ENCODE measurements around the gene CACNB3. TPM values are rescaled to one million over a fixed set of nuclear protein-coding genes. Genes with fewer than 3 reads are reported as not detected.
A peak's percentile ranks its signal among the peaks of the same experiment; 100 is the strongest.

The CACNB3 gene
- total RNA-seq, 1 experiment from 2014 or later: 7.0 TPM

DNA sequence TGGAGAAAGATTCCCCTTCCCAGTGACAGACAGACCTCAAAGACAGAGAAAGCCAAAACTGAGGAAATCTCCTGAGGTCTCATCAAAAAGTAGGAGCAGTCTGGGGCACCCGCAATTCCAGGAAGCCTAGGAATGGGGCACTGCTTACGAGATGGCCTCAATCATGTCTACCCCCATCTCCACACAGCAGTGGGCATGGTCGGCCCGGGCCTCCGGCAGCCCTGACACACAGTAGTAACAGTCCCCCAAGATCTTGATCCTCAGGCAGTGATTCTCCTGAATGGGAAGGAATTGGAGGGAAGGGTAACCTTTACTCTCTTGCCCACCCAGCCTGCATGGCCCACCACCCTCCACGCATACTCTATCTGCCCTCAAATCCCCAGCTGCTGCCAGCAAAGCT is 41.3 kb upstream of the CACNB3 start:
- peaks cover 16% of the 10 kb centered on the region for H3K36me3 Mint-ChIP-seq (ENCODE audit: insufficient read depth, unreplicated experiment)
- TF ChIP-seq, protein P1, sequence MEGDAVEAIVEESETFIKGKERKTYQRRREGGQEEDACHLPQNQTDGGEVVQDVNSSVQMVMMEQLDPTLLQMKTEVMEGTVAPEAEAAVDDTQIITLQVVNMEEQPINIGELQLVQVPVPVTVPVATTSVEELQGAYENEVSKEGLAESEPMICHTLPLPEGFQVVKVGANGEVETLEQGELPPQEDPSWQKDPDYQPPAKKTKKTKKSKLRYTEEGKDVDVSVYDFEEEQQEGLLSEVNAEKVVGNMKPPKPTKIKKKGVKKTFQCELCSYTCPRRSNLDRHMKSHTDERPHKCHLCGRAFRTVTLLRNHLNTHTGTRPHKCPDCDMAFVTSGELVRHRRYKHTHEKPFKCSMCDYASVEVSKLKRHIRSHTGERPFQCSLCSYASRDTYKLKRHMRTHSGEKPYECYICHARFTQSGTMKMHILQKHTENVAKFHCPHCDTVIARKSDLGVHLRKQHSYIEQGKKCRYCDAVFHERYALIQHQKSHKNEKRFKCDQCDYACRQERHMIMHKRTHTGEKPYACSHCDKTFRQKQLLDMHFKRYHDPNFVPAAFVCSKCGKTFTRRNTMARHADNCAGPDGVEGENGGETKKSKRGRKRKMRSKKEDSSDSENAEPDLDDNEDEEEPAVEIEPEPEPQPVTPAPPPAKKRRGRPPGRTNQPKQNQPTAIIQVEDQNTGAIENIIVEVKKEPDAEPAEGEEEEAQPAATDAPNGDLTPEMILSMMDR (IDR thresholded peaks at IDR 0.05; ENCODE audit: unreplicated experiment): no peak
- intact Hi-C loops (cut with micrococcal nuclease): no loop called here
- ChIA-PET CTCF (interaction anchor here (0.8 kb wide), 1 partner anchor 19 kb away, joined by 3 read pairs; no protein-coding TSS in a partner anchor), POLR2A (no interaction called here)
- peak overlapping the region; percentile 69 for H3K27ac Mint-ChIP-seq (ENCODE audit: low read depth, unreplicated experiment)
- H3K4me3 Mint-ChIP-seq (ENCODE audit: unreplicated experiment): no peak overlapping the region
- DNase-seq (ENCODE audit: unreplicated experiment): no peak
- no TSS peak for BruUV-seq (replicated peaks)
- no peaks in the 10 kb centered on the region for H3K27me3 Mint-ChIP-seq (ENCODE audit: insufficient read depth, unreplicated experiment)
- H3K9me3 Mint-ChIP-seq (ENCODE audit: unreplicated experiment): no peaks in the 10 kb centered on the region
- H3K4me1 Mint-ChIP-seq (ENCODE audit: insufficient read depth, unreplicated experiment): peaks cover 4% of the 10 kb centered on the region

DNA sequence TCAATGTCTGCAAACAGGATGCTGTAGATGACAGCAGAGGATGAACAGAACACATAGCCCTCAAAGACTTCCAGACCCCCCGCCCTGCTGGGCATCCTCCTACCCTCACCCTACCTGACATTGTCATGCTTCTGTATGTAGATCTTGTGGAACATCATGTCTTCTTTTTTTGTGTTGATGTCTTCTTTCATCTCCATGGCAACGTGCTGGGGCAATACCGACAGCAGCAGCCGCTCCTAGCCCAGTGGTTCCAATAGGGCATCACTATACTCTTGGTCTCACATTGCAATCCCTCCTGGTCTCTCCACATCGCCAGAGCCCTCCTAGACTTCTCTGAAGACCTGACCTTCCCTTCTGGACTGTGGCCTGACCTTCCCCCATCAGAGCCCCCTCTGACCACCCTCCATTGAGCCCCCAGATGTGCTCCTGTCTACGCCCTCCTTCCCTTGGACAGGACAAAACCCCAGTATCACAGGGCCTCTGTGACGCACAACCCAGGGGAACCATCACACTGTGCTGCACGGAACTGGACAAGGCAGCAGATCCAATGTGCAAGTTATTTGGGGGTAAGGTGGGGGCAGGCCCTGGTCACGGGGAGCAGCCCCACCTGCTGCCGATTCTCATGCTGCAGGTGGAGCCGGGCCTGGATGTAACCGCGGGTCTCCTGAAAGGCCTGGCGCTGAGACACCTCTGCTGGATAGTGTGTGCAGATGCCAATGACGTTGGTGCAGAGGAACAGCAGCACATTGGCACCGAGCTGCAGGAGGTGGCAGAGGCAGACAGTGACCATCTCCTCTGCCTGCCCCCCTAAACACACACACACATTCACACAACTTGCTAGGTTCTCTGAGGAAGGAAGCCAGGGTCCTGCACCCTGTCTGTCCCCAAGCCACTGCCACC is 40.5 kb upstream of the CACNB3 start:
- TF ChIP-seq, protein P1 (IDR thresholded peaks at IDR 0.05; ENCODE audit: unreplicated experiment): no peak

DNA sequence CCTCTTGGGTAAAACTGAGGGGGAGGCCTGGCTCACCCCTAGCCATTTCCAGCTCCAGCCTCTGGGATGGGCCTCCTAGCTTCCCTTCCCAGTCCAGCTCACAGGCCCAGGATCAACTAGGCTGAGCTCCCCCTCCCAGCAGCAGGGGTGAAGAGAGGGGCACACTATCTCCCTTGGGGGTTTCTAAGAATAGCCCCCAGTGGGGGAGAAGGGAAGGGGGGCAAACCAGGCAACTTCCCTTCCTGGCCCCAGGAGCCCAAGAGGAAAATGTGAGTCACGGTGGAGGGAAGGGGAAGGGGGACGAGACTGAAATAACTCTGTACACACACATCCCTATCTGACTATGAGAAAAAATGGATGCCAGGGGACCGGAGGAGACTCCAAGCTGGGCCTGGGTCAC is 38.4 kb upstream of the CACNB3 start:
- DNase-seq (ENCODE audit: unreplicated experiment): no peak
- no TSS peak for BruUV-seq (replicated peaks)
- Mint-ChIP-seq H3K4me3 (ENCODE audit: unreplicated experiment) (no peak overlapping the region), H3K4me1 (ENCODE audit: insufficient read depth, unreplicated experiment) (peaks cover 7% of the 10 kb centered on the region), H3K27ac (ENCODE audit: low read depth, unreplicated experiment) (no peak overlapping the region), H3K9me3 (ENCODE audit: unreplicated experiment) (no peaks in the 10 kb centered on the region), H3K27me3 (ENCODE audit: insufficient read depth, unreplicated experiment) (no peaks in the 10 kb centered on the region), H3K36me3 (ENCODE audit: insufficient read depth, unreplicated experiment) (peaks cover 18% of the 10 kb centered on the region)
- CTCF ChIA-PET: interaction anchor here (0.5 to 2.5 kb wide), 6 partner anchors 8 to 34 kb away, joined by 3 to 14 read pairs (median 4); no protein-coding TSS in a partner anchor
- TF ChIP-seq, protein P1 (IDR thresholded peaks at IDR 0.05; ENCODE audit: unreplicated experiment): no peak
- intact Hi-C loops (cut with micrococcal nuclease): no loop called here
- POLR2A ChIA-PET: interaction anchor here (0.8 kb wide), 2 partner anchors 8 to 10 kb away, joined by 3 read pairs; no protein-coding TSS in a partner anchor

More for the DNA sequence above, 40.5 kb upstream of the CACNB3 start:
- Mint-ChIP-seq H3K27me3 (ENCODE audit: insufficient read depth, unreplicated experiment) (no peaks in the 10 kb centered on the region), H3K36me3 (ENCODE audit: insufficient read depth, unreplicated experiment) (peaks cover 18% of the 10 kb centered on the region), H3K4me3 (ENCODE audit: unreplicated experiment) (no peak overlapping the region), H3K27ac (ENCODE audit: low read depth, unreplicated experiment) (peak overlapping the region; percentile 69), H3K9me3 (ENCODE audit: unreplicated experiment) (no peaks in the 10 kb centered on the region), H3K4me1 (ENCODE audit: insufficient read depth, unreplicated experiment) (peaks cover 7% of the 10 kb centered on the region)
- no peak for DNase-seq (ENCODE audit: unreplicated experiment)
- POLR2A ChIA-PET: no interaction called here
- intact Hi-C loops (cut with micrococcal nuclease): no loop called here
- CTCF ChIA-PET: interaction anchor here (0.8 kb wide), 1 partner anchor 19 kb away, joined by 3 read pairs; no protein-coding TSS in a partner anchor
- no TSS peak for BruUV-seq (replicated peaks)

DNA sequence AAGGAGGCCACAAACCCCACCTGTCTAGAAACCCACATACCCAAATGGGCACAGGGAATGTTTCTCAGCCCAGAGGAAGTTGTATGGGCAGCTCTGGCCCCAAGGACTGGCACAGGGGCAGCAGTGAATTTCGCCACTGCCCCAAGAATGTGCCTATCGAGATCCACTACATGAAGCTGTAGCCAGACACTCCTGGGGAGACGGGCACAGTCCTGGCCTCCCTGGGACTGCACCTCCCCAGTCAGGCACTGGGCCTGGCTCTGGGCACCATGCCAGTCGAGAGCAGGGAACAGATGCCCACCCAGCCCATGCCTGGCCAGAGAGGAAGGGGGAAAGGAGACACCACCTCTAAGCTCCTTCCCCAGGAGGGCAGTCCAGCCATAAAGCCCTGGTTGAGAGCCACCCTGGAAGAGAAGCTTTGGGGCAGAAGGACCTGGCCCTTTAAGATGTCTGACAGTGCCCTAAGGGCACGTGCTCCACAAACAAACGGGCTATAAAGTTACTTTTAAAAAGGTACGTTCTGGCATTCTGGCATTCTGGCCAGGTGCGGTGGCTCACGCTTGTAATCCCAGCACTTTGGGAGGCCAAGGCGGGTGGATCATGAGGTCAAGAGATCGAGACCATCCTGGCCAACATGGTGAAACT is 37.8 kb upstream of the CACNB3 start:
- ChIA-PET CTCF (interaction anchor here (0.5 to 2.5 kb wide), 5 partner anchors 14 to 206 kb away, joined by 3 to 11 read pairs (median 6); no protein-coding TSS in a partner anchor), POLR2A (interaction anchor here (0.8 kb wide), 1 partner anchor 9 kb away, joined by 3 read pairs; no protein-coding TSS in a partner anchor)
- Mint-ChIP-seq H3K27me3 (ENCODE audit: insufficient read depth, unreplicated experiment) (no peaks in the 10 kb centered on the region), H3K4me3 (ENCODE audit: unreplicated experiment) (no peak overlapping the region), H3K9me3 (ENCODE audit: unreplicated experiment) (no peaks in the 10 kb centered on the region), H3K27ac (ENCODE audit: low read depth, unreplicated experiment) (no peak overlapping the region), H3K36me3 (ENCODE audit: insufficient read depth, unreplicated experiment) (peaks cover 16% of the 10 kb centered on the region), H3K4me1 (ENCODE audit: insufficient read depth, unreplicated experiment) (peaks cover 7% of the 10 kb centered on the region)
- no peak for DNase-seq (ENCODE audit: unreplicated experiment)
- intact Hi-C loops (cut with micrococcal nuclease): no loop called here
- TF ChIP-seq, protein P1 (IDR thresholded peaks at IDR 0.05; ENCODE audit: unreplicated experiment): no peak
- no TSS peak for BruUV-seq (replicated peaks)

All from MCF 10A (cell line).